Measurements from ENCODE around the gene TBC1D19.
"Not testable (repeated sequence)": the region's sequence is repeated elsewhere in the genome, so short reads cannot be mapped to it uniquely, and the experiment has no call there.

The TBC1D19 gene

GRCh38 chr4:26685250-26685649 is 101.4 kb downstream of the TBC1D19 start:
- no peak for DNase-seq (ENCODE audit: low read depth)

- DNase-seq (ENCODE audit: low read depth): no peak
Measured at GRCh38 chr4:26687728-26688127, 103.8 kb downstream of the TBC1D19 start.

DNA sequence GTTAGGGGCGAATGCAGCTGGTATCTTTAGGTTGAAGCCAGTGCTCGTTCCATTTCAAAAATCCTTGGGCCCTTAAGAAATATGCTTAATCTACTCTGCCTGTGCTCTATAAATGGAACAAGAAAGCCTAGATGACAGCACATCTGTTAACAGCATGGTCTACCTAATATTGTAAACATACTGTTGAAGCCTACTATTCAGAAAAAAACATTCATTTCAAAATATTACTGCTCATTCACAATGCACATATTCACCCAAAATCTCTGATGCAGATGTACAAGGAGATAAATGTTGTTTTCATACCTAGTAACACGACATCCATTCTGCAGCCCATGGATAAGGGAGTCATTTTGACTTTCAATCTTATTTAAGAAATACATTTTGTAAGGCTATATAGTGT is 106.6 kb downstream of the TBC1D19 start:
- DNase-seq (ENCODE audit: low read depth): no peak

- DNase-seq (ENCODE audit: low read depth): no peak
Measured at GRCh38 chr4:26692014-26692726, 108.3 kb downstream of the TBC1D19 start.

- DNase-seq (ENCODE audit: low read depth): not testable (repeated sequence)
Measured at GRCh38 chr4:26694131-26694530, 110.2 kb downstream of the TBC1D19 start.

- no peak for DNase-seq (ENCODE audit: low read depth)
Measured at GRCh38 chr4:26700110-26700509, 116.2 kb downstream of the TBC1D19 start.

DNA sequence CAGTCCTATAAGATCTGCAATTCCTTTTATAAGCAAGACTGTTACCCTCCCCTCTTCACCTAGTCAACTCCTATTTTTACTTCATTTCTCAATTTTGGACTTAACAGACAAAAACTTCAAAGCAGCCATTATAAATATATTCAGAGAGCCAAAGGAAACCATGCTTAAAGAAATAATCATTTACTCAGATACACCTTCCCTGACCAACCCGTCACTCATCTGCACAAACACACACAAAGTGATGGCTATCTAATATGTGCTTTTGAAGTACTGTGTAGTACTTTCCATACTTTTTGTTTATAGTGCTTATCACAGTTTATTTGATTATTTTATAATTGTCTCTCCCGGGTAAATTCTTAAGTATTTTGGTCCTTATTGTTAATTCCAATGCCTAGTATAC is 117.2 kb downstream of the TBC1D19 start:
- DNase-seq (ENCODE audit: low read depth): no peak

- DNase-seq (ENCODE audit: low read depth): no peak
Measured at GRCh38 chr4:26701786-26702227, 117.9 kb downstream of the TBC1D19 start.

GRCh38 chr4:26707342-26707741 is 123.5 kb downstream of the TBC1D19 start:
- DNase-seq (ENCODE audit: low read depth): no peak

DNA sequence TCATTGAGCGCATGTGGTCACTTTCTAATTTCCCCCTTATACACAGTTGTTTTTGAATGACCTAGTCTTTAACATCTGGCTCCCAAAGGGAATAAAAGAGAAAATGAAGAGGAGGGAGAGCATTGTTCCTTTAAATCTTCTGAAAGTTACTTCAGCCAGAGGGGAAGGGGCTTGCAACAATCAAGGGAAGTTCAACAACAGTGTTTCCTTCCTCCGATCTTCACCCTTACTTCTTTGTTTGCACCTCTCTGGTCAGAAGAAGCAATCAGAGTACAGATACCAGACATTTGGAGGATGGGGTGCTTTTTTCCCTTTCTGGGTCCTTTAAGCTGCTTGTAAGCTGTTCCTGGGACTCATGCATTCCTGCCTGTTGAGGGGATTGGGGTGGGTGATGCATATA is 125.4 kb downstream of the TBC1D19 start:
- DNase-seq (ENCODE audit: low read depth): no peak

GRCh38 chr4:26713563-26714151 is 129.8 kb downstream of the TBC1D19 start:
- no peak for DNase-seq (ENCODE audit: low read depth)

DNA sequence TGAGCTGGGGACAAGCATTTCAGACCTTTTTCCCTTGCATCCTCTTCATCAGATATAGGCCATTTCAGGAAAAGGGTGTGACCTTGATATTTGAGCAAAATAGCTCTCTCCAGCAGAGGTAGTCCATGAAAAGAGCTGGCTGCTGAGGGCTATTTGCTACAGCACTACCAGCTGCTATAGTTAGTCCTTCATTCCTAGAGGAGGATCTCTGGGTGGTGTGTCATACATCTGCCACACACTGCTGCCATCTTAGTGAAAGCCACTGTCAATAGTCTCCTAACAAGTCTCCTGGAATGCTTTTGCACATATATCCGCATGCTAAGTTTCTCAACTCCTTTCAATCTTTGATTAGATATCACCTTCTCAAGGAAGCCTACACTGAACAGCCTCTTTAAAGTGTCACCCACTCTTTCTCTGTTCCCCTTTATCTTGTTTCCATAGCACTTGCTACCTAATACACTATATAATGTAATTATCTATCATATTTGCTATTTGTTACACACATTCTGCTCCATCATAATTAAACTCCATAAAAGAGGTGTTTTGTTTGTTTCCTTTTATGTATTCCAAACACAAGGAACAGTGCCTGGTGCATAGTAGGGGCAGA is 131.9 kb downstream of the TBC1D19 start:
- no peak for DNase-seq (ENCODE audit: low read depth)

GRCh38 chr4:26717332-26717731 is 133.4 kb downstream of the TBC1D19 start:
- DNase-seq (ENCODE audit: low read depth): no peak

DNA sequence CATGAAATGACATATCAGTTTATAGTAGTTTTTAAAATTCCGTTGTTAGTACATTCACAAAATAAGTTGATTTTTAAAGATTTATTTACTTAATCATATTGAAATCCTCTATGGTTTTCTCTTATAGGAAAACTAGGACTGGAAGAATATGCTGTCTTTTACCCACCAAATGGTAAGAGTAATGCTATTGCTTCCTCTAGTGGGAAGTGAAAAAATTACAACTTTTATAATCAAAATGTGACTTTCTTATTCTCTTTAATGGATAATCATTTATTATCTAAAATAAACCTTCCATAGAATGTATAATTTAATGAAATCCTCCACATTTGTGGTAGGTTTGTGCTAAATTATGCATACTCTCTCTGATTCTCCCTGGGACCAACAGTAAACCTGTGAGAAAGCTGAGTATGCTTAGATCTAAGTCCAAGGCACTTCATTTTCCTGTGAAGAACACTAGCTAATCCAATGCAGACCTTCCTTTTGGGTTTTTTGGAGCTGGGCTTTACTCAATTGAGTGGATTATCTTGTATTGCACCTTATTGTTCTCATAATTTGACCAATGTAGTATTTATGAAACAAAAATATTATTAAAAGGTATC is 136.2 kb downstream of the TBC1D19 start:
- no peak for DNase-seq (ENCODE audit: low read depth)

DNA sequence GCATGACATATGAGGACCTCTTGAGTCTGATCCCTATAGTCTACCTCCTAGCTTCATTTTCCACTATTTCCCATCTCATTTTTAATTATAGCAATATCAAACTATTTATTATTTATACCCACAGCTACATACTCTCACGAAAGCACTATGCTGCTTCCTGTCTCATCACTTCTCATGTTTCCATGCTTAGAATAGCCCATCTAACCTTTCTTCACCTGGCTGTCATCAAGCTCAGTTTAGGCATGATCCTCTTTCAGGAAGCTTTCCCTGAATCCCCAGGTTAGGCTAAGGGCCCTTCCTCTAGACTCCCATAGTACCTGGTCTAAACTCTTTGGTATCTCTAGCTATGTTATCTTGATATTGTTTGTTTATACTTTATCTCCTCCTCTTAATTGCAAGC is 137.8 kb downstream of the TBC1D19 start:
- DNase-seq (ENCODE audit: low read depth): no peak

GRCh38 chr4:26723216-26723615 is 139.3 kb downstream of the TBC1D19 start:
- no peak for DNase-seq (ENCODE audit: low read depth)

DNA sequence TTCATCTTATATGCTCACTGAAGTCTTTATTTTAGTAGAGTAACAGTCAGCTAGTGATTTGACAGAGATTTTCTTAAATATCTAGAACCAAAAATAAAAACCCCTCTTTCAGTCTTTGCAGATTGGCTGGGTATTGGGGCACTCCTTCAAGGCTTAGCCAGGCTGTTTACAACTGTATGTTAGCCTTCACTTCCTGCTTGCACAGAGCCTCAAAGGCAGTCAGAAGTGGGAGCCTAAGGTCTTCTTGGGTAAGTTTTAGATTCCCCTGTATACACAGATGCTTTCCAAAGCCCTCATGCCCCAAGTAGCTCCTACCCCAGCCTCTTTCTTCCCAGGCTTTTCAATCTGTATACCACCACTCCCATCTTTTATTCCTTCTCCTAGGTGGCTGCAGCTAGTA is 140.7 kb downstream of the TBC1D19 start:
- DNase-seq (ENCODE audit: low read depth): no peak

DNA sequence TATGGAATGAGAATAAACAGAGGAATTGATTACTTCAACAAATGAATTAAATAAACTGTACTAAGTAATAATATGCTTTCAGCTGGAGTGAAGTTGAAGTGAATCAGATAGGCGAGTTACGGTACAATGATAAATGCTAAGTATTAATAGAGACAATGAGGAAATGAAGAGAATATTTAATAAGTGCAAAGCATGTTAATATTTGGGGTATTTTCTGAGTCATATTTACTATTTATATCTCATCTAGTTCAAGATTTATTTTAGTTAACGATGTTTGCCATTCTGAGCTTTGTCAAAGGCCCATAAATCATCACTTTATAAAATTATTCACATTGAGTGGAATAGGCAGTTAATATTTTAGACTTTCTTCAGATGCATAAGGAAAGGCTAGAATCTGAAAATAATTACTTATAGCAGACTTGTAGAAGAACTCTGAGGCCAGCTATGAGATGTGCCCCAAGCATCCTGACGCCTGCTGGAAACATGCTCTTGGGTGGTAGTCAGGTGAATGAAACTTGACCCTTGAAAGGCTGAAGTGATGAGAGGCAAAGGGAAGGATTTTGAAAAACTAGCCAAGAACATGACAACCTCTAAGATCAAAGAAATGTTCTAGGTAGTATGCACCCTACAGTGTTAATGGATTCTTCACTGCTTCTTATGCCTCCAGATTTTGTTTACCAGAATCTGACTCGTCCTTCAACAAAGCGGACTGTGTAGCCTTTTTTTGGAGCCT is 142.9 kb downstream of the TBC1D19 start:
- DNase-seq (ENCODE audit: low read depth): no peak

- no peak for DNase-seq (ENCODE audit: low read depth)
Measured at GRCh38 chr4:26727844-26728243, 144.0 kb downstream of the TBC1D19 start.

DNA sequence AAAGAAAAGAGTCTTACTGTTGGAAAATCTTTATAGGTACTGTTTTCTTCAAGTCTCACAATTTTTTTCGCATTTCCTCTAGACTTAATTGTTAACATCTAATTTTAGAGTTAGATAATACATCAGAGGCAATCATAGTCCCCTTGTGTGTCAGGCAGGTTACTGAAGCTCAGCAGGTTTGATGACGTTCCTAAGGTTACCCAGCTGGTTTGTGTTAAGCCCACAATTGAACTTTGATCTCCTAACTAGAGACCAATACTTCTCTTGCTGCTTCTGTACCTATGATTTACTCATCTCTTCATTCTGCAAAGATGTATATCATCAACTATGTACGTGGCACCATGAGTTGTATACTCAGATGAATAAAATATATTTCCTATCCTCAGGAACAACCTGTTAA is 145.1 kb downstream of the TBC1D19 start:
- no peak for DNase-seq (ENCODE audit: low read depth)

DNA sequence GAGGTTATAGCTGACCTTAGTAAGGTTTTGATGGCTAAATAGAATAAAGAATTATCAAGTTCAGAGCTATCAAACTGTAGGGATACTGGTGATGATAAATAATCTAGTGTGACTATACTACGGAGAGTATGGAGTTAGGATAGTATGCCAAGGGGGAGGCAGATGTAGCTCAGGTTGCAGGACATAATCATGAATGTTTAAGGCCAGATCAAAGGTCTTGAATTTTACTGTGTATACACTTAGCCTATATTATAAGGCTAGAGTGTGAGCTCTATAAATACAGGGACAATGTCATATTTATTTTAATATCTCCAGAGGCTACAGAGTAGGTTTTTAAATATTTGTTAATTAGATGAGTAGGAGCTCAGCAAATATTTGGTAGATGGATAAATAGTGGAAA is 145.7 kb downstream of the TBC1D19 start:
- no peak for DNase-seq (ENCODE audit: low read depth)

- DNase-seq (ENCODE audit: low read depth): no peak
Measured at GRCh38 chr4:26731351-26732035, 147.6 kb downstream of the TBC1D19 start.

All from activated T-helper 1 cell treated with Interleukin-2 at 50 U/mL for 16 hours (primary cell).